ENCODE measurements around the gene MLF2. TPM values are rescaled to one million over a fixed set of nuclear protein-coding genes. Genes with fewer than 3 reads are reported as not detected.

MLF2 gene
- total RNA-seq, 2 donors from 2014 or later: 121 to 138 TPM

DNA sequence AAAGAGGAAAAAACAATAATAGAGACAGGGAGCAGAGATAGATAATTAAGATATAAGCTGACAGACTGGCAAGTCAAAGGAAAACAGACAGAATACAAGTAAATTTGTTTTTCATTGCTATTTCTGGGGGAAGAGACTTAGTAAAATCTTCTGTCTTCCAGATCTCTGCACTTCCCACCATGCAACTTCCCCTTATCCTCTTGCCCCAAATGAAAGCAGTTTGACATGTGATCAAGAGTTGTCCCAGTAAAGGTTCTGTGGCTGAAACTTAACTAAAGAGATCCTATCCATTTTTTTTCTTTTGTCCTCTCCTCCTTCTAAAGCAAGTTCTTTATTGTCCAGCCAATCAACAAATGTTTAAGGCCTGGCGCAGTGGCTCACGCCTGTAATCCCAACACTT is 1.5 kb upstream of the MLF2 start:
- Histone ChIP-seq H3K36me3 (peaks cover 22% of the 10 kb centered on the region), H3K4me1 (peaks cover 0 to 21% of the 10 kb centered on the region in 2 donors), H3K9me3 (no peaks in the 10 kb centered on the region), H3K27ac (peak overlapping the region; percentile 98 to 99), H3K27me3 (no peaks in the 10 kb centered on the region), H3K4me3 (no peak overlapping the region)
- DNase-seq (ENCODE audit: low spot score): no peak
- TF ChIP-seq CTCF (IDR thresholded peaks at IDR 0.05): no peak

- Histone ChIP-seq H3K4me1 (peaks cover 0 to 21% of the 10 kb centered on the region in 2 donors), H3K9me3 (no peaks in the 10 kb centered on the region), H3K27ac (peak overlapping the region; percentile 98 to 99), H3K4me3 (no peak overlapping the region), H3K27me3 (no peaks in the 10 kb centered on the region), H3K36me3 (peaks cover 28% of the 10 kb centered on the region)
- peak; percentile 70 to 96 for TF ChIP-seq CTCF (IDR thresholded peaks at IDR 0.05)
- DNase-seq (ENCODE audit: low spot score): no peak
Observed at GRCh38 chr12:6753772-6754356, 923 bp upstream of the MLF2 start.

GRCh38 chr12:6752167-6752920 is 597 bp downstream of the MLF2 start:
- peaks cover 0 to 21% of the 10 kb centered on the region in 2 donors for H3K4me1 ChIP-seq
- H3K36me3 ChIP-seq: peaks cover 43% of the 10 kb centered on the region
- peak; percentile 60 for DNase-seq (ENCODE audit: low spot score)
- H3K4me3 ChIP-seq: peak overlapping the region; percentile 80 to 94
- H3K9me3 ChIP-seq: no peaks in the 10 kb centered on the region
- peak overlapping the region; percentile 98 to 99 for H3K27ac ChIP-seq
- TF ChIP-seq CTCF (IDR thresholded peaks at IDR 0.05): no peak
- H3K27me3 ChIP-seq: no peaks in the 10 kb centered on the region

DNA sequence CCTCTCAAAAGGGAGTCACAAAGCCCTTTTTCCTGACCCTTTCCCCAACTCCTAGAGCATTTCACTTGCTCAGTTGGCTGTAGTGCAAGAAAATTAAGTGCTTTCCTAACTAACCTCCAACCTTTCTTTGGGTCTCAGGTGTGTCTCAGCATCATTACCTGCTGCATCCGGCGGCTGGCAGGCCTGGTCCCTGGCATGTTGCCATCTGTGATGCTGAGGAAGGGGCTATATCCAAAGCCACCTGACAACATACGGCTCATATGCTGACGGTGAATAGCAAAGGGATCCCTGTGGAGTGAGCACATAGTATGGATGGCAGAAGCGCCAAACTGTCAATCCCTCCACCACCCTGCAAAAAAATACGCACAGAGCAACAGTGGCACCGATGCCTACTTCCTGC is 1.2 kb downstream of the MLF2 start:
- peaks cover 47% of the 10 kb centered on the region for H3K36me3 ChIP-seq
- TF ChIP-seq CTCF (IDR thresholded peaks at IDR 0.05): no peak
- peak overlapping the region in 1 of 2 donors; percentile 99 for H3K27ac ChIP-seq
- no peak for DNase-seq (ENCODE audit: low spot score)
- peak overlapping the region in 1 of 2 donors; percentile 80 for H3K4me3 ChIP-seq
- H3K4me1 ChIP-seq: peaks cover 0 to 17% of the 10 kb centered on the region in 2 donors
- no peaks in the 10 kb centered on the region for H3K27me3 ChIP-seq
- no peaks in the 10 kb centered on the region for H3K9me3 ChIP-seq

- peaks cover 47% of the 10 kb centered on the region for H3K36me3 ChIP-seq
- no peaks in the 10 kb centered on the region for H3K9me3 ChIP-seq
- H3K27me3 ChIP-seq: no peaks in the 10 kb centered on the region
- H3K4me1 ChIP-seq: peaks cover 0 to 17% of the 10 kb centered on the region in 2 donors
- DNase-seq (ENCODE audit: low spot score): no peak
- no peak for TF ChIP-seq CTCF (IDR thresholded peaks at IDR 0.05)
- no peak overlapping the region for H3K4me3 ChIP-seq
- no peak overlapping the region for H3K27ac ChIP-seq
Observed at GRCh38 chr12:6750506-6750905, 2.4 kb downstream of the MLF2 start.
